GM19372 (cell line): ENCODE measurements around the gene GPA33.

Experiments used
- ATAC-seq: cut with Tn5 transposase; IDR thresholded peaks from one replicate; pipeline ENCODE4 v1.9.1; 2021; ENCODE audit warnings: mild to moderate bottlenecking, low read depth, moderate library complexity; ENCODE audit not compliant: unreplicated experiment

GPA33 gene

DNA sequence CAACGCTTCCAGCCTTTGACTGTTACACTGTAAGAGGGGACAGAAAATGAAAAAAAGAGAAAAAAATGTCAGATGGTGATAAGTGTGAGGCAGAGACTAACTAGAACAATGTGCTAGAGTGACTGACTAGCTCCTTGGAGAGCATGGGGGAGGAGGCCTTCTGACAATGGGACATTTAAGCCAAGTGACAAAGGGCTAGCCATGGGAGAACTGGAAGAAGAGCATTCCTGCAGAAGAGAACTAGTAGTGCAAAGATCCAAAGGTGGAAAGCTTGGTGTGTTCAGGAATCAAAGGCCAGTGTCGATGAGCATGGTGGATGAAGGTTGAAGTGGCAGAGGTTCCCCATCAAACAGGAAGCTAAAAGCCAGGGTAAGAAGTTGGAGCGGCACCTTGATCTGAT, 29.5 kb upstream of the GPA33 start:
- no peak for ATAC-seq

GRCh38 chr1:167118188-167118587, 28.0 kb upstream of the GPA33 start:
- no peak for ATAC-seq

- ATAC-seq = no peak
Measured at GRCh38 chr1:167117225-167117624, 27.0 kb upstream of the GPA33 start.

GRCh38 chr1:167116174-167116573, 26.0 kb upstream of the GPA33 start:
- ATAC-seq = no peak

- ATAC-seq = no peak
Measured at GRCh38 chr1:167115655-167116054, 25.5 kb upstream of the GPA33 start.

DNA sequence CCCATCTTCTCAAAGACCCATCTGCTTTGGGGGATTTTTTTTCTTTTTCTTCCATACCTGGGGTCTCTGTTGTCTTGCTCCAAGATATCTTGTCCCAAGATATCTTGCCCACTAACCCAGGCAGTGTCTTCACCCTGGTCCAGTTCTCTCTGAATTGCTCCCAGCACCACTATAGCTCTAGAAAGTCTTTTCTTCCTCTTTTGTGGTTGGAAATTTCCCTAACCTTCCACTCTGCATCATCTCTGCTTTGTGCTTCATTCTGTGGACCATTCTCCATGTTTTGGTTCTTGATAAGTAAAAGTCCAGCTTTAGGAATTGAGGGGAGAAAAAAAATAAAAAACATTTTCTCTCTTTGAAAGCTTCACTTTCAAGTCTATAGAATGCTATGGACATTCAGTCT, 24.5 kb upstream of the GPA33 start:
- ATAC-seq = no peak

DNA sequence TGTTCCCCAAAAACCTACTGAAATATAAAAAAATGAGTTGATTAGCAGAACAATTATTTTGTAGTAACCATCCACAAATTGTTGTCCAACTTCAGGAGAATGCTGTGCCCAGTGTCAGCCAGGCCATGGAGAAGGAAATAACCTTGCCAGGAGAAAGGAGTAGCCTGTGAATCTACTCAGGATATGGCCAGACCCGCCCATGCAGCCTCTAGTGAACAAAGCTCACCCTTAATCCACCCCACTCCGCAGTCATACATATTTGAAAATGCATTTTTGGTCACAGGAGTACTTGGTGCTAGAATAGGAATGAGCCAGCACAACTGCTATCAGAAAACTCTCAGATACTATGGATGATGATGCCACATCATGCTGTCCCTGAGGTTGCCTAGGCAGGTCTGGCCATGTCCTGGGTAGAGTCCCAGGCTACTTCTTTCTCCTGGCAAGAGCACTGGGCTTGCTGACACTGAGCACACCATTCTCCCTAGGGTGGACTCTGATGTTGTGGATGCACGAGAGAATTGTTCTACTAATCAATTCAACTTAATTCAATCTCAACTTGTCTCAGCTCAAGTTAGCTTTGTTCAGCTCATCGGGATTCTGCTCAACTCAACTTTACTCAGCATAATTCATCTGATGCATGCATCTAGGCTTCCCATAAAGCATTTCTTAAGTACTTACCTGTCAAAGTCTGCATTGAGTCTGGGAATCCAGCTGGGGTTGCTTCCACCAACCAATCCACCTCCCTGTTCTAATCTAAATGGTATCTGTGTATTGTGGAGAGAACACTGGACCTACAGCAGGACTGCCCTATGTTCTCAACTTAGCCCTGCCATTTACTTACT, 21.9 kb upstream of the GPA33 start:
- ATAC-seq = no peak

- ATAC-seq = no peak
Measured at GRCh38 chr1:167110586-167110985, 20.4 kb upstream of the GPA33 start.

DNA sequence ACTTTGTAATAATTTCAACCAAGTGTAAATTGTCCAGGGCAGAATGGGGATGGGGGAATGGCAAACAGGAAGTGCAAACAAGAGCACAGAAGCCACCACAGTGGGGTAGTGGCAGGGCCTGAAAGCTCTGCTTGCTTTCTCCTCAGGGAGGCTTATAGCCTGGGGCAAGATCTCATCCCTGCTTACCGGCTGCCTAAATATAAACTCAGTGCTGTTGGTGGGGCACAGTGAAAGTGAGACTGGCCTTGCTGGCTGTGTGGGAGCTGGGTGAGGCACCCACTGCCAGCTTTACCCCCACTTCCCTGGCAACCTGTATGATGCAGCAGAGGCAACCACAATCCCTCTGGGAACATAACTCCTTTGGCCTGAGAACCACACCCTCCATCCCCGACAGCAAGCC, 18.9 kb upstream of the GPA33 start:
- ATAC-seq = no peak

DNA sequence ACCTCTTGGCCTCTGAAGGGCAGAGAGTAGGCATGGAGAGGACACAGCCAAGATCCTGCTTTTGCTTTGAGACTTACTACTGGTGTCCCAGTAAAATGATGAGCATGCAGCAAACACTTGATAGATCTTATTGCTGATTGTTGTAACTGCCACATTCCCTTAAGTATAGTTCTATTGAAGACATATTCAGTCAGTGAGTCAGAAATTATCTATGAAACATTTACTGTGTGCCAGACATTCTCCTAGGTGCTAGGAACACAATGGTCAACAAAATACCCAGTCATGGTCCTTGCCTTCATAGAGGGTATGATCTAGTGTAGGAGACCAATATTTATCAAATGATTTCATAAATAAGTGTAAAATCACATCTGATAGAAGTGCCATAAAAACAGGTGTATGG, 17.3 kb upstream of the GPA33 start:
- no peak for ATAC-seq

GRCh38 chr1:167106119-167106461, 15.9 kb upstream of the GPA33 start:
- ATAC-seq = no peak

DNA sequence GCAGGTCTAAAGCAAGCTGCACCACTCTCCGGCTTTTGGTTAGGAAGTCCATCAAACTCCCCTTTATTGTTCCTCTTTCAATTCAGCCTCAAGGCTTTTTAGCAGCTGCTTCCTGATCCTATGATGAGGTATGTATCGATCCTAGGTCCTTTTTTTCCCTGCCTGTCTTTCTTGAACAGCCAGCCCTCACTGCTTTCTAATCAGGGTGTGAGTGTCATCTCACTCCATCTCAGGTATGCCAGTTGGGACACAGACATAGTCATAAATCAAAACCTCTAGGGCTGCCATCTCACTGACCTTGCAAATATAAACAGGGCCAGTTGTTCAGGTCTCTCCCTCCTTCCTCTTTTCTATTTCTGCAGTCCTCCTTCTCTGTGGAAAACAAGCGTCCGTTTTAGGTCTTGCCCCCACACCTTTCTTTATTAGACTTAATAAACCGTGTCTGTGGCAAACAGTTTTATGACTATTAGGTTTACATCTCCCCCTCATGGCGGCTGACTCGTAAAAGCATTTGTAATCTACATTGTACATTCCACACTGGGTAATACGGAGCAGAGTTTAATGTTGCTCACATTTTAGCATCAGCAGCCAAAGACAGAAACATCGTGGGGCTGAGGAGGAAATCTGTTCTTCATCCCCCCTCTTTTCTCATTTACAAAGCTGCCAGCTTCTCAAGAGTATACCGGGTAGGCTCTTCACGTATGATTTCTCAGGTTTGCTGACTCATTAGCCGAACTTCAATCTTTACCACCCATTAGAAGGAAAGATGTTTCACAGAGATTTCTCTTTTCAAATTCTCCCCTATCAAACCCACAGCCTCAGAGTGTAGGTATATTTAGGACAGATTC, 15.3 kb upstream of the GPA33 start:
- ATAC-seq = no peak

- no peak for ATAC-seq
Measured at GRCh38 chr1:167104256-167104633, 14.1 kb upstream of the GPA33 start.

- ATAC-seq = no peak
Measured at GRCh38 chr1:167102906-167103573, 12.9 kb upstream of the GPA33 start.

DNA sequence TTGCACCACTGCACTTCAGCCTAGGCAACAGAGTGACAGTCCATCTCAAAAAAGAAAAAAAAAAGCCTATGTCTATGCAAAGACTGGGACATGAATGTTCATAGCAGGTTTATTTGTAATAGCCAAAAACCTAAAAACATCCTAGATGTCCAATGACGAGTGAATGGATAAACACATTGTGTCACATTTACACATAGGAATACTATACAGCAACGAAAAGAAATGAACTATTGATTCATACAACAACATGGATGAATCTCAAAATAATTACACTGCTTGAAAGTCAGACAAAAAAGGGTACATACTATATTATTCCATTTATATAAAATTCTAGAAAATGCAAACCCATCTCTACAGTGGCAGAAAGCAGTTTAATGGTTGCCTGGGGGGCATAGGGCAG, 11.6 kb upstream of the GPA33 start:
- ATAC-seq = no peak

GRCh38 chr1:167100730-167101129, 10.6 kb upstream of the GPA33 start:
- ATAC-seq = no peak

DNA sequence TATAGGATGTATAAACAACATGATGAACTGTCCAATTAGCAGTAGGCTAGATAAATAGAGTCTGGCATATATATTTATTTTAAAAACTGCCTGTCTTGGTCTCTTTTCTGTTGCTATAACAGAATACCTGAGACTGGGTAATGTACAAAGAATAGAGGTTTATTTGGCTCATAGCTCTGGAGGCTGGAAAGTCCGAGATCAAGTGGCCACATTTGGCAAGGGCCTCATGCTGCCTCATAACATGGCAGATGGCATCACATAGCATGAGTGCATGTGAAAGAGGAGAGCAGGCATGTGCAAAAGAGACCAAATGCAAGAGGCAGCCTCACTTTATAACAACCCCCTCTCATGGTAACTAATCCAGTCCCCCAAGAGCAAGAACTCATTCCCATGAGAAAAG, 9.7 kb upstream of the GPA33 start:
- no peak for ATAC-seq

- no peak for ATAC-seq
Measured at GRCh38 chr1:167095368-167095767, 5.2 kb upstream of the GPA33 start.

GRCh38 chr1:167094690-167095089, 4.5 kb upstream of the GPA33 start:
- ATAC-seq = no peak

DNA sequence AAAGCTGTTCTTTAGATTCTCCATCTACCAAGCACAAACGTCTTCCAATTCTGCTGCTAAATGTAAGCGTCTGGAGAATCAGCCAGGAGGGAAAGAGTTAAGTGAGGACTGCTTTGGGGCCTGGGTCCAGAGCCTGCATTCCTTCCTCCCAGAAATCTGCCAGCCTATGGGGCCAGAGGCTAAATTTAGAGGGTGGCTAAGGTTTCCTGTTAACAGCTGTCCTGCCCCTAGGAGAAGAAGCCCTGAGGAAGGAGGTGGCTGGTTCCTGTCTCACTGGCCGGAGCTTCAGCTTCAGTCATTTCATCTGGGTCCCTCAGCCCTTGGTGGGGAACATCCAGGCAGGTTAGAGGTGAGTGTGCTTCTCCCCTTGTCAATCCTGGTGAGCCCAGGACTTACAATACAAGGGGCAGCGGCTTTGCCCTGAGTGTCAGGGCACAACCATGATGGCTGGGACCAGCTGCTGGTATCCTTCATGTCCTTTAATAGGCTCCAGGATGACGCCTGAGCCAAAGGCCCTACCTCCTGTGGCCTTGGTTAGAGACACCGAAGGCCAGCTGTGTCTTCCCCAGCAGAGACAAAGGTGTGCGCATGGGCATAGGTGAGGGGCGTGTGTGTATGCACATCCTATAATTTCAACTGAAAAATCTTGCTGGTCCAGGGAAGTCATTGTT, 3.8 kb upstream of the GPA33 start, which contains the start of gene STYXL2:
Gene STYXL2 (plus strand): TSS at position 230 of the 671 bp plus-strand sequence. CDS start 775 bp downstream, outside the sequence.
- ATAC-seq = no peak

- ATAC-seq = no peak
Measured at GRCh38 chr1:167092653-167093052, 2.5 kb upstream of the GPA33 start.
